Adrenal gland (tissue), 5 donors: ENCODE results near the gene MAPT.

Experiments used
- POLR2A ChIP-seq, 2 donors: fragments of 450-650 bp; IDR thresholded peaks; one replicate each; pipeline ENCODE4 v1.6.1; 2017; ENCODE audit warnings: antibody characterized with exemption in 2 of 2, mild to moderate bottlenecking in 2 of 2, moderate library complexity in 1 of 2
- TF ChIP-seq, protein P1 (sequence below), 6 experiments: fragments of 450-650 bp in 4 of 6; fragments of 200-600 bp in 2 of 6; sonication (generic) in 1 of 6; IDR thresholded peaks; 1 replicate in 5 of 6; 2 replicates in 1 of 6; pipeline versions ENCODE4 v1.5.1 to v1.8.0; 2016 to 2021; ENCODE audit warnings: antibody characterized with exemption in 6 of 6, mild to moderate bottlenecking in 2 of 6, moderate library complexity in 1 of 6
- donor health status: DM: no; HTN: no; CAD: no.

- TF ChIP-seq, protein P1, sequence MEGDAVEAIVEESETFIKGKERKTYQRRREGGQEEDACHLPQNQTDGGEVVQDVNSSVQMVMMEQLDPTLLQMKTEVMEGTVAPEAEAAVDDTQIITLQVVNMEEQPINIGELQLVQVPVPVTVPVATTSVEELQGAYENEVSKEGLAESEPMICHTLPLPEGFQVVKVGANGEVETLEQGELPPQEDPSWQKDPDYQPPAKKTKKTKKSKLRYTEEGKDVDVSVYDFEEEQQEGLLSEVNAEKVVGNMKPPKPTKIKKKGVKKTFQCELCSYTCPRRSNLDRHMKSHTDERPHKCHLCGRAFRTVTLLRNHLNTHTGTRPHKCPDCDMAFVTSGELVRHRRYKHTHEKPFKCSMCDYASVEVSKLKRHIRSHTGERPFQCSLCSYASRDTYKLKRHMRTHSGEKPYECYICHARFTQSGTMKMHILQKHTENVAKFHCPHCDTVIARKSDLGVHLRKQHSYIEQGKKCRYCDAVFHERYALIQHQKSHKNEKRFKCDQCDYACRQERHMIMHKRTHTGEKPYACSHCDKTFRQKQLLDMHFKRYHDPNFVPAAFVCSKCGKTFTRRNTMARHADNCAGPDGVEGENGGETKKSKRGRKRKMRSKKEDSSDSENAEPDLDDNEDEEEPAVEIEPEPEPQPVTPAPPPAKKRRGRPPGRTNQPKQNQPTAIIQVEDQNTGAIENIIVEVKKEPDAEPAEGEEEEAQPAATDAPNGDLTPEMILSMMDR (IDR thresholded peaks at IDR 0.05): no peak
- no peak for TF ChIP-seq POLR2A (IDR thresholded peaks at IDR 0.05)
Measured at GRCh38 chr17:45850468-45850867, 43.9 kb upstream of the MAPT start.
